ENCODE data around the gene CCNF. TPM values are rescaled to one million over a fixed set of nuclear protein-coding genes. Genes with fewer than 3 reads are reported as not detected.
"Not testable (repeated sequence)": the region's sequence is repeated elsewhere in the genome, so short reads cannot be mapped to it uniquely, and the experiment has no call there.

The CCNF gene
- total RNA-seq, 2 donors from 2014 or later: 50.8 to 58.9 TPM

GRCh38 chr16:2439598-2439997, 10.4 kb downstream of the CCNF start:
- Histone ChIP-seq H3K27ac (ENCODE audit: low read depth, low read length) (no peak overlapping the region), H3K4me1 (ENCODE audit: control insufficient read depth, insufficient read depth, low read length) (no peaks in the 10 kb centered on the region), H3K4me3 (ENCODE audit: low read length) (no peak overlapping the region), H3K9ac (ENCODE audit: extremely low read depth, low read length, poor library complexity, severe bottlenecking) (no peak overlapping the region), H3K36me3 (ENCODE audit: control insufficient read depth, insufficient read depth, low read length) (peaks cover 71% of the 10 kb centered on the region), H3K9me3 (ENCODE audit: control insufficient read depth, low read length) (no peaks in the 10 kb centered on the region), H3K27me3 (ENCODE audit: control insufficient read depth, insufficient read depth, low read length, poor library complexity, severe bottlenecking) (no peaks in the 10 kb centered on the region)
- H3K27me3 Mint-ChIP-seq (ENCODE audit: insufficient read depth): no peaks in the 10 kb centered on the region
- peaks cover 72% of the 10 kb centered on the region for H3K36me3 Mint-ChIP-seq (ENCODE audit: low read depth)
- TF ChIP-seq CTCF (conservative IDR thresholded peaks at IDR 0.05): no peak
- no peak overlapping the region for H3K4me3 Mint-ChIP-seq
- no peaks in the 10 kb centered on the region for H3K9me3 Mint-ChIP-seq
- peaks cover 2% of the 10 kb centered on the region for H3K4me1 Mint-ChIP-seq
- no peak overlapping the region for H3K27ac Mint-ChIP-seq
- DNase-seq: no peak
- 97 to 99% methylated on average over 10 to 11 of the region's 11 CpGs for WGBS, 2 experiments (ENCODE audit: insufficient coverage in 1 of 2, insufficient read length in 1 of 2)

GRCh38 chr16:2441143-2441804, 12.0 kb downstream of the CCNF start:
- not testable (repeated sequence) for H3K27me3 ChIP-seq (ENCODE audit: control insufficient read depth, insufficient read depth, low read length, poor library complexity, severe bottlenecking); DNase-seq; H3K4me1 ChIP-seq (ENCODE audit: control insufficient read depth, insufficient read depth, low read length); H3K4me3 ChIP-seq (ENCODE audit: low read length); H3K4me1 Mint-ChIP-seq; H3K27me3 Mint-ChIP-seq (ENCODE audit: insufficient read depth); H3K9me3 Mint-ChIP-seq; H3K4me3 Mint-ChIP-seq; H3K27ac Mint-ChIP-seq; H3K27ac ChIP-seq (ENCODE audit: low read depth, low read length); H3K9me3 ChIP-seq (ENCODE audit: control insufficient read depth, low read length); H3K9ac ChIP-seq (ENCODE audit: extremely low read depth, low read length, poor library complexity, severe bottlenecking)
- peaks cover 77% of the 10 kb centered on the region for H3K36me3 Mint-ChIP-seq (ENCODE audit: low read depth)
- peaks cover 71% of the 10 kb centered on the region for H3K36me3 ChIP-seq (ENCODE audit: control insufficient read depth, insufficient read depth, low read length)
- 81 to 89% methylated on average over 11 to 15 of the region's 15 CpGs for WGBS, 2 experiments (ENCODE audit: insufficient coverage in 1 of 2, insufficient read length in 1 of 2)

- 87 to 91% methylated on average over 6 to 8 of the region's 9 CpGs for WGBS, 2 experiments (ENCODE audit: insufficient coverage in 1 of 2, insufficient read length in 1 of 2)
- Mint-ChIP-seq H3K4me1 (peaks cover 2% of the 10 kb centered on the region), H3K9me3 (no peaks in the 10 kb centered on the region), H3K36me3 (ENCODE audit: low read depth) (peaks cover 73% of the 10 kb centered on the region), H3K27ac (peak overlapping the region; percentile 56), H3K4me3 (no peak overlapping the region), H3K27me3 (ENCODE audit: insufficient read depth) (no peaks in the 10 kb centered on the region)
- Histone ChIP-seq H3K27me3 (ENCODE audit: control insufficient read depth, insufficient read depth, low read length, poor library complexity, severe bottlenecking) (no peaks in the 10 kb centered on the region), H3K4me1 (ENCODE audit: control insufficient read depth, insufficient read depth, low read length) (no peaks in the 10 kb centered on the region), H3K36me3 (ENCODE audit: control insufficient read depth, insufficient read depth, low read length) (peaks cover 64% of the 10 kb centered on the region), H3K4me3 (ENCODE audit: low read length) (no peak overlapping the region), H3K9me3 (ENCODE audit: control insufficient read depth, low read length) (no peaks in the 10 kb centered on the region), H3K9ac (ENCODE audit: extremely low read depth, low read length, poor library complexity, severe bottlenecking) (peak overlapping the region; percentile 16), H3K27ac (ENCODE audit: low read depth, low read length) (no peak overlapping the region)
- DNase-seq: peak; percentile 62
- no peak for TF ChIP-seq CTCF (conservative IDR thresholded peaks at IDR 0.05)
These were observed 14.3 kb downstream of the CCNF start for GRCh38 chr16:2443555-2443954.

Measured in endodermal cell (in vitro differentiated cells).